Measurements from ENCODE around the gene IPPK.

DNA sequence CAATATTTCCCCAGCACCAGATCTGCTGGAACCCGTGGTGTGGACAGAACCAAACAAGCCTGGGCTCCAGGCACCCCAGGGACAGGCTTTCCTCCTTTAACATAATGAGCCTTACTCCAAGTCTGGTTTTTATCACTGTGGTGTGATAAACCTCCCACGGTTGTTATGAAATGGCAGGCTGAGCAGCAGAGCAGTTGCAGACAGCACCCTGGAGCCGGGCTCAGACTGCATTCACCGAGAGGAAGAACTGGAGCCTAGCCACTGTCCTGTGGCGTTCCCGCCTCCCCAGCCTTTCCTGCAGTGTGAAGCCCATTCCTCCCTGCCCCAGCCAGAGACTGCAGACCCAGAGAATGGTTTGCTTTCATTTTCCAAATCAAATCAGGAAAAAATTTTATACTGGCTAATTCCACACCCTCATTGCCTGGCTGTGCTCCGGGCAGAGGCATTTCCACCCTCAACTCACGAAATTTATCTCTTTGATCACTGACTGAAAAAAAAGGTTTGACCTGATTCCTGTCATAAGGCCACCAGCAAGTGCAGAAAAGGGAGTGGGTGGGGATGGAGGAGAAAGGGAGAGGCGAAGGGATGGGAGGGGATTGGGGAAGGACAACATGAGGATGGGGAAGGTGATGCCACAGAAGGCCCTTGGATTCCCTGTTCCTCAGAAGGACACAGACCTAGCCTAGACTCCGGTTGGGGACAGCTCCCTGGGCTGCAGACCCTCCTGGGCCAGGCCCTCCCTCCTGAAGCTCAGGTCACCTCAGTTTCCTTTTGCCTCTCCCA is 18.9 kb downstream of the IPPK start:
- no peak for TF ChIP-seq CTCF (conservative IDR thresholded peaks at IDR 0.05)
- TF ChIP-seq ZFX (IDR thresholded peaks at IDR 0.05): no peak
